IMR-90 (cell line): ENCODE results near the gene ITSN1.

Source experiments
- CHD1 ChIP-seq: IDR thresholded peaks from 2 replicates; pipeline ENCODE4 v1.6.1; 2012; ENCODE audit warnings: low read depth, low read length, improper control_type of control experiment
- FOS ChIP-seq: fragments of 150-350 bp; IDR thresholded peaks from 2 replicates; pipeline ENCODE4 v1.6.1; 2016; ENCODE audit warnings: low read depth, low read length
- NFE2L2 ChIP-seq: fragments of 150-350 bp; IDR thresholded peaks from 2 replicates; pipeline ENCODE4 v1.6.1; 2016; ENCODE audit warnings: low read depth, mild to moderate bottlenecking, low read length
- RCOR1 ChIP-seq: IDR thresholded peaks from 2 replicates; pipeline ENCODE4 v1.6.1; 2012; ENCODE audit warnings: mild to moderate bottlenecking, low read length, improper control_type of control experiment; ENCODE audit not compliant: insufficient replicate concordance
- TF ChIP-seq, protein P1 (sequence below): conservative IDR thresholded peaks from 2 replicates; pipeline ENCODE4 v1.5.1; 2012; ENCODE audit warnings: mild to moderate bottlenecking, low read depth, low read length, improper control_type of control experiment
- TF ChIP-seq, protein P2 (sequence below): fragments of 150-350 bp; IDR thresholded peaks from 2 replicates; pipeline ENCODE4 v1.6.1; 2017; ENCODE audit warnings: mild to moderate bottlenecking, antibody characterized with exemption, low read length, low read depth

- no peak for TF ChIP-seq NFE2L2
- TF ChIP-seq, protein P1, sequence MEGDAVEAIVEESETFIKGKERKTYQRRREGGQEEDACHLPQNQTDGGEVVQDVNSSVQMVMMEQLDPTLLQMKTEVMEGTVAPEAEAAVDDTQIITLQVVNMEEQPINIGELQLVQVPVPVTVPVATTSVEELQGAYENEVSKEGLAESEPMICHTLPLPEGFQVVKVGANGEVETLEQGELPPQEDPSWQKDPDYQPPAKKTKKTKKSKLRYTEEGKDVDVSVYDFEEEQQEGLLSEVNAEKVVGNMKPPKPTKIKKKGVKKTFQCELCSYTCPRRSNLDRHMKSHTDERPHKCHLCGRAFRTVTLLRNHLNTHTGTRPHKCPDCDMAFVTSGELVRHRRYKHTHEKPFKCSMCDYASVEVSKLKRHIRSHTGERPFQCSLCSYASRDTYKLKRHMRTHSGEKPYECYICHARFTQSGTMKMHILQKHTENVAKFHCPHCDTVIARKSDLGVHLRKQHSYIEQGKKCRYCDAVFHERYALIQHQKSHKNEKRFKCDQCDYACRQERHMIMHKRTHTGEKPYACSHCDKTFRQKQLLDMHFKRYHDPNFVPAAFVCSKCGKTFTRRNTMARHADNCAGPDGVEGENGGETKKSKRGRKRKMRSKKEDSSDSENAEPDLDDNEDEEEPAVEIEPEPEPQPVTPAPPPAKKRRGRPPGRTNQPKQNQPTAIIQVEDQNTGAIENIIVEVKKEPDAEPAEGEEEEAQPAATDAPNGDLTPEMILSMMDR = no peak
- TF ChIP-seq RCOR1 = no peak
- TF ChIP-seq CHD1 = no peak
- no peak for TF ChIP-seq FOS
- TF ChIP-seq, protein P2, sequence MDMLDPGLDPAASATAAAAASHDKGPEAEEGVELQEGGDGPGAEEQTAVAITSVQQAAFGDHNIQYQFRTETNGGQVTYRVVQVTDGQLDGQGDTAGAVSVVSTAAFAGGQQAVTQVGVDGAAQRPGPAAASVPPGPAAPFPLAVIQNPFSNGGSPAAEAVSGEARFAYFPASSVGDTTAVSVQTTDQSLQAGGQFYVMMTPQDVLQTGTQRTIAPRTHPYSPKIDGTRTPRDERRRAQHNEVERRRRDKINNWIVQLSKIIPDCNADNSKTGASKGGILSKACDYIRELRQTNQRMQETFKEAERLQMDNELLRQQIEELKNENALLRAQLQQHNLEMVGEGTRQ = no peak
These were observed 19.7 kb downstream of the ITSN1 start for GRCh38 chr21:33662046-33662445.
